ENCODE results near the gene DOLPP1.
"Not testable (repeated sequence)": the region's sequence is repeated elsewhere in the genome, so short reads cannot be mapped to it uniquely, and the experiment has no call there.

The DOLPP1 gene

GRCh38 chr9:129095908-129096307, 15.0 kb downstream of the DOLPP1 start:
- no peak for DNase-seq

- no peak for DNase-seq
Measured at GRCh38 chr9:129097671-129098306, 16.9 kb downstream of the DOLPP1 start.

- no peak for DNase-seq
Measured at GRCh38 chr9:129098328-129098727, 17.4 kb downstream of the DOLPP1 start.

DNA sequence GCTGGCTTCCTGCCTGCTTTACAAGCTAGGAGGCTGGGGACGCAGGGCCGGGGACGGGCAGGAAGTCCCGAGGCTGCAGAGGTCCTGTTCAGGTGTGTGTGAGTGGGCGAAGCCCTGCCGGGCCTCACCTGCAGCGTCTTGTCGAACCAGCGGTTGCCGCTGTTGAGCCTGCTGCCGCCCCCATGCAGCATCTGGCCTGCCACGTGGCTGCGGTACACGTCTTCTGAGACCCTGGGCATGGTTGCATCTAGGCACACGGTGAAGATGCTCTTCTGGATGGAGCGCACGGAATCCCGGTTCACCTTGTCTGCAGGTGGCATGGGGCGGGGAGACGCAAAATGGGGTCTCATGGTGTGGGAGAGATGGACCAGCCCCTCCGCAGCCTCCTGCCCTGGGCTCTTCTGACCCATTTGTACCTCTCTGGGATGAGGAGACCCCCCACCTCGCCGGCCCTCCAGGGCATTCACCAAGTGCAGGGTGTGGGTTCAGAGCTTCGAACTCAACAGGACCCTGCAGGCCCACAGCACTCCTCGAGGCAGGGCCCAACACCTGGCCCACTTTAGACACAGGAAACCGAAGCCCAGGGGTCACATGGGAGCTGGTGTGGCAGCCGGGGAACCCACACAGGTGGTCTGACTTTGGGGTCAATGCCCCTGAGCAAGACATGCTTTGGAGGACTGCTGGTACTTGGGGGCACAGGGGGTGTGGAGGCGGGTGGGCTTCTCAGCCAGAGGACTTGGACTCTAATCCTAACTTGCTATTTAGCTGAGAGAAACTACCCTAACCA, 19.7 kb downstream of the DOLPP1 start:
- no peak for DNase-seq

DNA sequence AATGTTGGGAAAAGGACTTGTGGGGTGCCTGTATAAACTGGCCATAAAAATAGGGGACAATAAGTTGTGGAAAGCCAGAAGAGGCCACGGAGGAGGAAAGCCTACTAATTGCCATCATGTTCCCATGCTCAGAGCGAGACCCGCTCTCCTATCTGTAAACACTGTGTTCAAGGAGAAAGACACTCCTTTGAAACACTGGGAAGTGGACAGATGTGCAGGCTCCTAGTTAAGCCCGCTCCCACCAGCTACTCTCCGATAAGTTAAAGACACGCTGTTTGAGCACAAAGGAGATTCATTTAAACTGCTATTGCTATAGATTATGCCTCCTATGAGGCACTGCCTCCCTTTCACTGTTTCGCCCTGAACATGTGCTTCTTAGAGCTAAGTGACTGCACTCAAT, 20.4 kb downstream of the DOLPP1 start:
- DNase-seq, result no peak

DNA sequence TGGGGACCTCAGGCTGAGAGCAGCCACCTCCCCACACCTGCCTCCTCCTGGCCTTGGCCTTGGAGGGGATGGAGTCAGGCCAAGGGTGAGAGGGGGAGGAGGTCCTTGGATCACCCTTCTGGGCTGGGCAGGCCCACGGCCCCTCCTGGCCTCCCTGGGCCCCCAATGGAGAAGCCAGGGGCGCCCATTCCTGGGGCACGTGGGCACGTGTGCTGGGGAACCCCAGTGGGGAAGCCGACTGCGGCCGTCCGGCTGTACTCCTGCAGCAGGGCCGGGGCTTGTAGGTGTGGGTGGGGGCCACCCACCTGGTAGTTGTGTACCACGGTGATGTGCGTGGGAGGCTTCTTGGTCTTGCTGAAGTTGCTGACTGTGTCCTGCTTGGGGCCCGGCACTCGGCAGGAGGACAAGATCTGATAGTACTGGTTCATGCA, 21.2 kb downstream of the DOLPP1 start:
- DNase-seq, result no peak

GRCh38 chr9:129102791-129103594, 22.1 kb downstream of the DOLPP1 start:
- DNase-seq, result peak; percentile 15

GRCh38 chr9:129103595-129103965, 22.7 kb downstream of the DOLPP1 start:
- no peak for DNase-seq

DNA sequence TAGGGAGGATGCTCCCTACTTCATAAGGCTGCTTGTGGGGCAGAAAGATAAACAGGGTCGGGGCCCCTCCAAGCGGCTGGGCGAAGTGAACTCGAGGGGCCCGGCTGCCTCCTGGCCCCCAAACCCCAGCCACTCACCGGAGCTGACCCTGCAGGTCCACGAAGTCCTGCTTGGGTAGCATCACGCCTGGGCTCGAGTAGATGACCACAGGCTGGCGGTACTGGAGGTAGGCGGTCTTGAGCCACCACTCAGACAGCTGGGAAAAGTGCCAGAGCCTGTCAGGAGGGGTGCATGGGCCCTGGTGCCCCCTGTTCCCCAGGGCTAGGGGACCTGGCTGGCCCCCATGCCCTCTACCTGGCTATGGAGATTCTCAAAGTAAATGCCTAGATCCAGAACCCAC, 23.1 kb downstream of the DOLPP1 start:
- no peak for DNase-seq

- no peak for DNase-seq
Measured at GRCh38 chr9:129105857-129106694, 25.2 kb downstream of the DOLPP1 start.

GRCh38 chr9:129107651-129108050, 26.7 kb downstream of the DOLPP1 start:
- DNase-seq, result no peak

GRCh38 chr9:129108083-129108804, 27.3 kb downstream of the DOLPP1 start:
- no peak for DNase-seq

GRCh38 chr9:129108805-129109536, 28.1 kb downstream of the DOLPP1 start:
- DNase-seq, result no peak

DNA sequence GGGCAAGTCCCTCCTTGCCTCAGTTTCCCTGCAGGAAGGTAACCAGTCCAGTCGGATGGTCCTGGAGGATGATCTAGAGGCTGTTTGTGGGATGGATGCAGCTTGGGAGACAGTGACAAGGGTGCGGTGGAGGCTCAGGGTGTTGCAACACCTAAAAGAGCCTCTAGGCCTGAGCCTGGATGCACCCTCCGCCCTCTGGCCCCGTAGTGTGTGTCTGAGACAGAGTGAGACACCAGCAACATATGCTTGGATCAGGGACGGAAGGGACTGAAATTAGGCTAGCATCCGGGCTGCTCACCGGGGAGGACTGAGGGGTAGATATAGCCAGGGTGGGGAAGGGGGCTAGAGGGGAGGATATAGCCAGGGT, 28.6 kb downstream of the DOLPP1 start:
- DNase-seq, result peak; percentile 7

DNA sequence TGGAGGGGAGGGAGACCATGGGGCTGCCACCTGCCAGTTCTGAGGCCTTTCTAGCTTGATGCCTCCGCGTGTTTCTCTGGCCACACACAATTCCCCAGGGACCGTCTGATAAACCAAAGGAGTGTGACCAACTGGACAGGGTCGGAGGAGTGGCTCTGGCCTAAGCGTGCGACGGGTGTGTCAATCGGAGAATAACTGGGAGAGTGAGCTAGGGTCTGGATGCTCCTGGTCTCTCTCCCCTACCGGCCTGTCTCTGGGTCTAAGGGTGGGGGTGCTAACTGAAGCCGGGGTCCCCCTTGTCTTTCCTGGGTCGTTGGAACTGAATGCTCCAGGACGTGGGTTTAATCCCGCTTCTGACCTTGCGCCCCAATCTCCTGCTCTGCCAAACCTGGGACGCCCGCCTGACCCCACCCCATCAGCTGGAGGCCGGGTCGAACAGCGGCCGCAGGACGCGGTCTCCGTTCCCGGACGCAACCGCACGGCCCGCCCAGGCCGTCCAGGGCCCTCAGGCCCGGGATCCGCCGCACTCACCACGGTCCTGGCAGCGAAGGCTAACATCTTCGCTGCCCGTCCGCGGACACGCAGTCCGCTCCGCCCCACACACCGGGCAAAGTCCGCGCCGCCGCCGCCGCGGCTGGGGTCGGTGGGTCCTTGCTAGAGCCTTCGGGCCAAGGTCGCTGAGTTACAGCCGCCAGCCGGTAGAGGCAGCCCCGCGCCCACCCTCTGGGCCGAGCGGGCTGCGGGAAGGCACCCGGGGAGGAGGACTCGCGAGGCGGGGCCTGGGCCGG, 29.2 kb downstream of the DOLPP1 start:
- peak; percentile 6 for DNase-seq

- peak; percentile 98 for DNase-seq
Measured at GRCh38 chr9:129110740-129111527, 30.0 kb downstream of the DOLPP1 start, which contains the start of the genes CRAT and PTPA. Gene CRAT, minus strand, starts transcription at chr9:129110793. Its CDS starts 284 bp downstream, at chr9:129110509. Gene PTPA, plus strand, starts transcription at chr9:129111415. Its CDS starts 186 bp downstream, at chr9:129111601.

- DNase-seq, result peak; percentile 30
Measured at GRCh38 chr9:129111528-129112151, 30.7 kb downstream of the DOLPP1 start.

DNA sequence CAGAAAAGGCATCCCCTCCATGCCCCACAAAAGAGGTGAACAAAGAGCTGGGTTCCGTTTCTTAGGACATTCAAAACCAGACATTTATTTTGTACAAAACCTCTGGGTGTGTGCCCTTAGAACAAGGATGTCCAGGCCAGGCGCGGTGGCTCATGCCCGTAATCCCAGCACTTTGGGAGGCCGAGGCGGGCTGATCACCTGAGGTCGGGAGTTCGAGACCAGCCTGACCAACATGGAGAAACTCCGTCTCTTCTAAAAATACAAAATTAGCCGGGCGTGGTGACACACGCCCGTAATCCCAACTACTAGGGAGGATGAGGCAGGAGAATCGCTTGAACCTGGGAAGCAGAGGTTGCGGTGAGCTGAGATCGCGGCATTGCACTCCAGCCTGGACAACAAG, 31.6 kb downstream of the DOLPP1 start:
- DNase-seq, result not testable (repeated sequence)

Data from stimulated activated CD4-positive, alpha-beta T cell treated with anti-CD3 and anti-CD28 coated beads, Interleukin-12 subunit alpha, Interleukin-12 subunit beta, amount 100 ng/mL, for 4 hours (primary cell).